ENCODE results near the gene RALGAPA2.

GRCh38 chr20:20561172-20561571 is 151.3 kb downstream of the RALGAPA2 start:
- TF ChIP-seq EZH2 (IDR thresholded peaks at IDR 0.05; ENCODE audit: insufficient read depth, poor library complexity, severe bottlenecking), result no peak
- TF ChIP-seq EZH2phosphoT487 (IDR thresholded peaks at IDR 0.05; ENCODE audit: insufficient read depth, low read depth), result no peak

Measured in GM23248 (cell line).